GM23248 (cell line): ENCODE measurements around the gene SS18L1. TPM values are rescaled to one million over a fixed set of nuclear protein-coding genes. Genes with fewer than 3 reads are reported as not detected.
A peak's percentile ranks its signal among the peaks of the same experiment; 100 is the strongest.

Experiments
- DNase-seq: peaks from one replicate; pipeline ENCODE4 v3.0.0-alpha.2; 2015
- H2AFZ ChIP-seq: fragments of 200-600 bp; sonication (generic); 2 replicates; pipeline ENCODE4 v1.6.1; 2016; ENCODE audit warnings: antibody characterized with exemption
- H3F3A ChIP-seq: fragments of 200-600 bp; sonication (generic); 2 replicates; pipeline ENCODE4 v1.6.1; 2016; ENCODE audit warnings: mild to moderate bottlenecking, antibody characterized with exemption, mixed run types; ENCODE audit not compliant: insufficient read depth
- H3K27ac ChIP-seq: fragments of 200-600 bp; sonication (generic); 2 replicates; pipeline ENCODE4 v1.5.1; 2016; ENCODE audit warnings: mild to moderate bottlenecking
- H3K27me3 ChIP-seq: fragments of 200-600 bp; sonication (generic); replicated peaks from 2 replicates; pipeline ENCODE4 v1.6.1; 2016; ENCODE audit warnings: mild to moderate bottlenecking; ENCODE audit not compliant: insufficient read depth
- H3K36me3 ChIP-seq: fragments of 200-600 bp; sonication (generic); 2 replicates; pipeline ENCODE4 v1.6.1; 2016; ENCODE audit warnings: low read depth, mild to moderate bottlenecking
- H3K4me1 ChIP-seq: fragments of 200-600 bp; sonication (generic); 2 replicates; pipeline ENCODE4 v1.6.1; 2016; ENCODE audit warnings: mild to moderate bottlenecking; ENCODE audit not compliant: insufficient read depth
- H3K4me2 ChIP-seq: fragments of 200-600 bp; sonication (generic); one replicate; pipeline ENCODE4 v1.6.1; 2016; ENCODE audit warnings: mild to moderate bottlenecking; ENCODE audit not compliant: unreplicated experiment
- H3K4me3 ChIP-seq: fragments of 200-600 bp; sonication (generic); 2 replicates; pipeline ENCODE4 v1.5.1; 2016; ENCODE audit warnings: mild to moderate bottlenecking
- H3K79me2 ChIP-seq: fragments of 200-600 bp; sonication (generic); 2 replicates; pipeline ENCODE4 v1.6.1; 2016; ENCODE audit warnings: mild to moderate bottlenecking; ENCODE audit not compliant: insufficient read depth
- H3K9ac ChIP-seq: fragments of 200-600 bp; sonication (generic); 2 replicates; pipeline ENCODE4 v1.6.1; 2016; ENCODE audit warnings: mild to moderate bottlenecking
- H3K9me2 ChIP-seq: fragments of 200-600 bp; sonication (generic); 2 replicates; pipeline ENCODE4 v1.6.1; 2016; ENCODE audit warnings: mixed run types, mild to moderate bottlenecking, moderate library complexity; ENCODE audit not compliant: insufficient read depth
- H3K9me3 ChIP-seq: fragments of 200-600 bp; sonication (generic); one replicate; pipeline ENCODE4 v1.6.1; 2017; ENCODE audit warnings: low read depth
- H4K20me1 ChIP-seq: fragments of 200-600 bp; sonication (generic); 2 replicates; pipeline ENCODE4 v1.6.0; 2016; ENCODE audit not compliant: insufficient read depth
- EZH2 ChIP-seq: fragments of 200-600 bp; sonication (generic); IDR thresholded peaks from 2 replicates; pipeline ENCODE4 v1.6.1; 2018; ENCODE audit warnings: antibody characterized with exemption, mild to moderate bottlenecking; ENCODE audit not compliant: insufficient read depth, poor library complexity, severe bottlenecking
- EZH2phosphoT487 ChIP-seq: fragments of 200-600 bp; sonication (generic); IDR thresholded peaks from 2 replicates; pipeline ENCODE4 v1.6.1; 2018; ENCODE audit warnings: antibody characterized with exemption, moderate library complexity, mild to moderate bottlenecking, low read depth; ENCODE audit not compliant: insufficient read depth
- WGBS, 2 experiments: methylation state at CpG; one replicate each; pipeline ENCODE4 v1.1.6; 2015 to 2017; ENCODE audit warnings: low lambda C conversion rate in 2 of 2, low coverage in 1 of 2; ENCODE audit errors: missing lambda C conversion rate in 2 of 2; 5-methylcytosine and 5-hydroxymethylcytosine counted together
- in situ Hi-C: fragments of 300-500 bp; cut with MboI; formaldehyde crosslinking; loops from 2 replicates; pipeline ENCODE4 v1.15.0; 2020
- polyA plus RNA-seq: library from polyadenylated mRNA; unstranded; fragments of >200 nt; fragmentation: Nextera tagmentation; extraction: Ambion mirVana; gene quantifications from 2 replicates; pipeline ENCODE4 v1.2.1, GENCODE V29; 2016
- total RNA-seq: library from RNA; depleted of rRNA; stranded (reverse); fragments of >200 nt; shearing (Covaris generic); gene quantifications from 2 replicates; pipeline ENCODE4 v1.2.3, GENCODE V29; 2014; rRNA removed

Gene SS18L1, protein sequence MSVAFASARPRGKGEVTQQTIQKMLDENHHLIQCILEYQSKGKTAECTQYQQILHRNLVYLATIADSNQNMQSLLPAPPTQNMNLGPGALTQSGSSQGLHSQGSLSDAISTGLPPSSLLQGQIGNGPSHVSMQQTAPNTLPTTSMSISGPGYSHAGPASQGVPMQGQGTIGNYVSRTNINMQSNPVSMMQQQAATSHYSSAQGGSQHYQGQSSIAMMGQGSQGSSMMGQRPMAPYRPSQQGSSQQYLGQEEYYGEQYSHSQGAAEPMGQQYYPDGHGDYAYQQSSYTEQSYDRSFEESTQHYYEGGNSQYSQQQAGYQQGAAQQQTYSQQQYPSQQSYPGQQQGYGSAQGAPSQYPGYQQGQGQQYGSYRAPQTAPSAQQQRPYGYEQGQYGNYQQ
- total RNA-seq (7.5 and 8.8 TPM in 2 replicates), polyA plus RNA-seq (1.5 and 2.3 TPM in 2 replicates)

DNA sequence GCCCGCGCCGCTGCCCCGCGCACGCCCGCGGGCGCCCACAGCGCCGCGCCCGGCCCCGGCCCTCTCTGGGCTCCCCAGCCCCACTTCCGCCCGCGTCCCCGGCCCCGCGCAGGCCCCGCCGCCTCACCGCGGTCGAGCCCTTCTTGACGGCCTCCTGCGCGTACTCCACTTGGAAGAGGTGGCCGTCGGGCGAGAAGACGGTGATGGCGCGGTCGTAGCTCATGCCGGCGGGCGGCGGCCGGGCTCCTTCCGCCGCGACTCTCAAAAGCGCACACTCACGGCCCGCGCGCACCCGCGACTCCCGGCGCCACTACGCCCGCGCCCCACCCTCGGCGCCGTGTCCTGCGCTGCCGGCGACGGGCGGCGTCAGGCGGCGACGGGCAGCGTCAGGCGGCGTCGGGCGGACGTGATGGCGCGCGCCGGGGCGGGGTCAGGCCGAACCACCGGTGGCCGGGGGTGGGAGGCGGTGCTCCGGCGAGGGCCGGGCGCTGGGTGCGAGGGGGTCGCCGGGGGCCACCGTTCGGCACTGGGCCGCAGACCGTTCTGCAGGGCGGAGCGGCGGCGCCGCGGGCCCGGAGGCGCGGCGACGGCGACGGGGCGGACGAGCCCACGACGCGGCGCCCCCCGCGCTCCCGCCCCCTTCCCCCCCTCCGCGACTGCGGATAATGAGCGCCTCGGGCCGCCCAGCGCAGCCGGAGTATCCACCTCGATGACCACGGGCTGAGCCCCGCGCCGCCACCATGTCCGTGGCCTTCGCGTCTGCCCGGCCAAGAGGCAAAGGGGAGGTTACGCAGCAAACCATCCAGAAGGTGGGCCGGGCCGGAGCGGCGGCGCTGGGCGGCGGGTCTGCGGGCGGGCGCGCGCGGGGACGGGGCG is at the start of gene SS18L1, which contains the start of gene PSMA7:
SS18L1 (plus strand) TSS at position 689 of the 876 bp plus-strand sequence; CDS start at position 741, 52 bp downstream.
PSMA7 (minus strand) TSS at position 314 of the 876 bp plus-strand sequence; CDS start at position 223, 91 bp downstream.
- Histone ChIP-seq H3K27ac (peak within 1 kb of the TSS; percentile 79), H3F3A (peaks cover 31% of the 10 kb centered on the region), H3K9me2 (no peaks in the 10 kb centered on the region), H4K20me1 (peaks cover 15% of the 10 kb centered on the region), H3K79me2 (peaks cover 88% of the 10 kb centered on the region), H3K4me1 (peaks cover 24% of the 10 kb centered on the region), H3K9me3 (no peaks in the 10 kb centered on the region), H3K9ac (peak within 1 kb of the TSS; percentile 94), H3K4me3 (peak within 1 kb of the TSS; percentile 76), H3K36me3 (peaks cover 22% of the 10 kb centered on the region), H3K4me2 (peak within 1 kb of the TSS; percentile 92), H2AFZ (peak within 1 kb of the TSS; percentile 58), H3K27me3 (no peaks in the 10 kb centered on the region)
- WGBS, 2 experiments, result 1% methylated on average over 47 to 124 of the region's 148 CpGs
- in situ Hi-C loops, result no loop called here
- DNase-seq, result peak; percentile 97
- TF ChIP-seq EZH2 (no peak), EZH2phosphoT487 (no peak)

DNA sequence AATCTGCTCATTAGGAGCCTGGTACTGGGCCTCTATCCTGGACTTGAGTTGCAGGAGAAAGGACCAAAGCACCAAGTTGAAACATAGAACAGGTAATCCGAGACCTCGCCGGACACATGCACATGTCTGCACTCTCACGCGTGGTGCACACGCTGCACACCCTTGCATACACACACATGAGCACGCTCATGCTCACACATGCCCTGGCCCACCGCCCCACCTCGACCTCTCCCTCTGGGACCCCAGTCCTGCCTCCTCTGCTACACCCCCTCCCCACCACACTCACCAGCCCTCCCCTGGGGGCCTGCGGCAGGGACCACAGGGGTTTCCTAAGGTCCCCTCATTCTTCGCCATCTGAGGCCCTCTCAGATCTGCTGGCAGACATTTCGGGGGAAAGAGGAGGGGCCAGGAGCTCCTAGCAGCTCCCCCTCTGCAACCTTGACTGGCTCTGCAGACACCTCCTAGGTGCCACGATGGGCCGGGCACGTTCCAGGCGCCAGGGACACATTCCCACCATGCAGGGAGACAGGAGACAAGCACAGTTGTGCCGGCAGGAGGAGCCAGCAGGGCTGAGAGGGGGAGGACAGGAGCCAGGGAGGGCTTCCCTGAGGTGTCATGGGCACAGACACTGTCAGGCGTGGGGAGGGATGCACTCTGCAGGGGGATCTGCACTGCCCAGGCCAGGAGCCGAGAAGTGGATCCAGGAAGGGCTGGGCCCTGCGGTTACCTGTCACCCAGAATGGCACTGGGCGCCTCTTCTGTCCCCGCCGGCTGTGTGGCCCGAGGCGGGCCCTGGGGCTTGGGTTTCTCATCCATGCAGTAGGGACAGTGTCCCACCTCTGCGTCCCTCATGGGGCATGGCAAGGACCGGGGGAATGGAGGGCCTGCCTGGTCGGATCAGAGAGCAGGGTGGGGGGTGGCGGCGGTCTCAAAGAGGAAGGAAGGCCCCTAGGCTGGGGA is 46.9 kb upstream of the SS18L1 start:
- 0 out of 2 replicates have a peak, but pooled peaks cover 2% of the 10 kb centered on the region for H3K4me1 ChIP-seq
- H3K4me2 ChIP-seq, result no peak overlapping the region
- H3K9me2 ChIP-seq, result no peaks in the 10 kb centered on the region
- no peak for TF ChIP-seq EZH2phosphoT487
- TF ChIP-seq EZH2, result no peak
- H3K79me2 ChIP-seq, result no peaks in the 10 kb centered on the region
- no peaks in the 10 kb centered on the region for H3F3A ChIP-seq
- no peak overlapping the region for H2AFZ ChIP-seq
- H3K27me3 ChIP-seq, result no peaks in the 10 kb centered on the region
- WGBS, 2 experiments, result 56 to 61% methylated on average over 28 to 30 of the region's 30 CpGs
- H3K36me3 ChIP-seq, result no peaks in the 10 kb centered on the region
- H4K20me1 ChIP-seq, result no peaks in the 10 kb centered on the region
- no peak overlapping the region for H3K9ac ChIP-seq
- H3K9me3 ChIP-seq, result no peaks in the 10 kb centered on the region
- no peak overlapping the region for H3K4me3 ChIP-seq
- in situ Hi-C loops, result no loop called here
- H3K27ac ChIP-seq, result no peak overlapping the region
- no peak for DNase-seq

DNA sequence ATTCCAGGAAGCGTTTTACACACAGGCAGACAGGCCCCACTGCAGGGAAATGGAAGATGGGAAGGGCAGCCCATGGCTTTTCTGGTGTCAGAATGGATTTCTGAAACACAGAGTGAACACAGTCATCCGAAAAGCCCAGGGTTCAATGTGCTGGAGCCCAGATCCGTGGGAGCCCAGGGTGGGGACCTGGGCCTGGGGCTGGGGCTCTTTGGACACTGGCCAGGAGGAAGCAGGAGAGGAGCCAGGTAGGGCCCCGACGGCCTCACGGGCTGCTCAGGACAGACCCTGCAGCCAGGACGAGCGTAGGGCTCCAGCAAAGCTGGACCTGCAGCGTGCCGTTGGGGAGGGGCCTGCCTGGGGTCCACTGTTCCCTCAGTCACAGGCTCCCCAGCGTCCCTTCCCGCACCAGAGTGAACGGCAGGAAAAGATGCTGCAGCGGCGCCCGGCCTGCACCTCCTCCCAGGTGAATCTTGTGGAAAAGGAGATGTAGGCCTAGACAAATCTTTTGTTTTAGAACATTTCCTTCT is 45.6 kb upstream of the SS18L1 start:
- Histone ChIP-seq H3K9me2 (no peaks in the 10 kb centered on the region), H3K27me3 (no peaks in the 10 kb centered on the region), H3K27ac (no peak overlapping the region), H3K79me2 (no peaks in the 10 kb centered on the region), H3F3A (no peaks in the 10 kb centered on the region), H3K36me3 (no peaks in the 10 kb centered on the region), H3K4me2 (no peak overlapping the region), H3K4me1 (no peaks in the 10 kb centered on the region), H2AFZ (no peak overlapping the region), H3K4me3 (no peak overlapping the region), H3K9me3 (no peaks in the 10 kb centered on the region), H3K9ac (no peak overlapping the region), H4K20me1 (no peaks in the 10 kb centered on the region)
- DNase-seq, result no peak
- WGBS, 2 experiments, result 21 to 29% methylated on average over 13 to 16 of the region's 16 CpGs
- in situ Hi-C loops, result no loop called here
- TF ChIP-seq EZH2phosphoT487, result no peak
- no peak for TF ChIP-seq EZH2
